GM19397 (cell line): ENCODE measurements around the gene MAGI1.
"Not testable (repeated sequence)": the region's sequence is repeated elsewhere in the genome, so short reads cannot be mapped to it uniquely, and the experiment has no call there.

Source experiments
- ATAC-seq: cut with Tn5 transposase; IDR thresholded peaks from one replicate; pipeline ENCODE4 v1.9.1; 2021; ENCODE audit warnings: mild to moderate bottlenecking, moderate library complexity; ENCODE audit not compliant: unreplicated experiment

MAGI1 gene

GRCh38 chr3:66041116-66041515 lies 2.4 kb upstream of the MAGI1 start:
- ATAC-seq, result no peak

- ATAC-seq, result no peak
Observed at GRCh38 chr3:66039590-66039887, 821 bp upstream of the MAGI1 start.

GRCh38 chr3:66038384-66038725 lies 363 bp downstream of the MAGI1 start:
- ATAC-seq, result no peak

GRCh38 chr3:66037986-66038369 lies 740 bp downstream of the MAGI1 start:
- ATAC-seq, result no peak

DNA sequence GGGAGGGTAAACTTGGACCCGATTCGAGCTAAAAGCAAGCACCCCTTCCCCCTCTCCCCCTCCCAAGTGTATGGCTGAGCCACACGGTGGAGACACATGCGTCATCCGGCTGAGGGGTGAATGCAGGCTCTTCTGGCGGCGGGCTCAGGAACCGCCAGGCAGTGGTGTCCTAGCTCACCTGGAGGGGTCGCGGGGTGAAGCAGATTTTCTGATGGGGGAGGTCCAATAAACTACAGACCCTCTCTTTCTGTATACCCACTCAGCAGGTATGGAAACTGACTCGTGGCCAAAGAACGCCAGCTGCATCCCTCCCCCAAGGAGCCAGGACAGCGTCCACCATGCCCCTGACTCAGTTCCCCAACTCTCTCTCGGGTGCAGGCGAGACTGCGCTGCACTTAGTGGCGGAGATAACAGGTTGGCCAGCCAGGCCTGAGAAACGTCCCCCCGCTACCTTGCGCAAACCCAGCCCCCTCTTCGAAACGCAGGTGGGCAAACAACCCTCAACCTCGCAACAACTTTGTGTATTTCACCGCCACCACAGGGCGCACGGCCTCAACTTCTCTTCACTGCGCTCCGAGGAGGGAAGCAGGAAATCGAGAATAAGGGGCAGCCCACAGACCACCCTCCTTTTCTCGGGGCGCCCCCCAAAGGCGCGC lies 1.3 kb downstream of the MAGI1 start:
- ATAC-seq, result no peak

- no peak for ATAC-seq
Observed at GRCh38 chr3:66036586-66037148, 2.1 kb downstream of the MAGI1 start.

DNA sequence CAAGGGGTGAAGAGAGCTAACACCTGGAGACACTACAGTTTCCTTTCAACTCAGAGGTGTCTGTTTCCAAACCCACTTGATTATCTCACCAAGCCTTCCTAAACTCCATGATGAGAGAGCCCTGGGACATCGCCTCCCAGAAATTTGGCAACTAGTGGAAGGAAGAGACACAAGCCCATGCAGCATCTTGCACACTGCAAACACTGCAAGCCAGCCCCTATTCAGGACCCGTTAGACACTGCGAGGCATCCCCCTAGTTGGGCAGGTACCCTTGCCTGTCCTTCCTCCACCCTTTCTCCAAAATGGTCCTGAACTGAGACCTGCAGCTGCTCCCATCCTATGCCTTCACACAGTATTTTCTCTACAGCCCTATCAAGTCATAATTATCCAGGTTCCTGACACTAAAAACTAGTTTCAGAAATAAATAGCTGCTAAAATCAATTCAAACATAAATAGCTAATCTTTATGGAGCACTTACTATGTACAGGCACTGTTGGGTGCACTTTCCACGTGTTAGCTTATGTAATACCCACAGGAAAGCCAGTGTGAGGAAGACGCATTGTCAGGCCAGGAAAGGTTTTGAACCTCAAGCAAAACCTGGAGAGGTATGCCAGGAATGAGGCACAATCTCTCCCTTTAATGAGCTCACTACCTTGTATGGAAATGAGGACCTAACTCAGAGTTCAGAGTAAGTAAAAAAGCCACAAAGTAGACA lies 2.8 kb downstream of the MAGI1 start:
- no peak for ATAC-seq

GRCh38 chr3:66033241-66034138 lies 5.2 kb downstream of the MAGI1 start:
- ATAC-seq, result no peak

- ATAC-seq, result no peak
Observed at GRCh38 chr3:66031102-66031698, 7.5 kb downstream of the MAGI1 start.

- no peak for ATAC-seq
Observed at GRCh38 chr3:66029443-66029842, 9.3 kb downstream of the MAGI1 start.

DNA sequence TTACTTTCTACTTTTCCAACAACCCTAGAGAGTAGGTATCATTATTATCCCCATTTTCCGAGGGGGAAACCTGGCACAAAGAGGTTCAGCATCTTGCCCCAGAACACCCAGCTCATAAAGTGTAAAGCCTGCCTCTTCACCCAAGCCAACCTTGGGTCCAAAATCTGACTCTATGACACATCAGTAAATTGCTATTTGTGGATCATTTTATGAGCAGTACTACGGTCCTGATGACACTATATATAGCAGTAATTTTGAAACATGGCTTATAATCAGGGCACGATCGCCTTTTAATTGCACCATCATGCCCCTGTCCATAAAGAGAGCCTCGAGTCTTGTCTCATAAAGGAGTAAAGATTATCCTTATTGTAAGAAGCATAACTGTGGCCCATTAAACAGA lies 9.7 kb downstream of the MAGI1 start:
- ATAC-seq, result no peak

DNA sequence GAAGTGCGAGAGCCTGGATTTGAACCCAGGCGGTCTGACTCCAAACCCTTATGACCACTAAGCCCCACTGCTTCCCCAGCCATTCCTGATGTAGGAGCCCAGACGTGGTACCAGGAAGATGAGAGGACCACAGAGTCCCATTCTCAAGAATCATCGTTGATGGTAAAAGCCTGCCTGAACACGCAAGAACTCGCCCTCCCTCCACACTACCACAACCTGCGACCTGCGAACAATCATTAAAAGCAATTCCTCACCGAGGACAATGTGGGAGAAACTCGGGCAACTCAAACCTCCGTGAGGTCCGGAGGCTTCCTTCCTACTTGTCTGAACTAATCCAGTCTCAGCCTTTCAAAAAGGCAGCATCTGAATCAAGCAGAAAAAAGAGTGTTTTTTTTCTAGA lies 10.3 kb downstream of the MAGI1 start:
- ATAC-seq, result no peak

DNA sequence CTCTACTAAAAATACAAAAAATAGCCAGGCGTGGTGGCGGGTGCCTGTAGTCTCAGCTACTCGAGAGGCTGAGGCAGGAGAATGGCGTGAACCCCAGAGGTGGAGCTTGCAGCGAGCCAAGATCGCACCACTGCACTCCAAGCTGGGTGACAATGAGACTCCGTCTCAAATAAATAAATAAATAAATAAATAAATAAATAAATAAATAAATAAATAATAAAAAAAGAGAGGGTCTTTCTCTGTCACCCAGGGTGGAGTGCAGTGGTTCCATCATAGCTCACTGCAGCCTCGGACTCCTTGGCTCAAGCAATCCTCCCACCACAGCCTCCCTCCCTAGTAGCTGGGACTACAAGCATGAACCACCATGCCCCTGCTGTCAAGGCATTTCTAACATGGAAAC lies 11.6 kb downstream of the MAGI1 start:
- not testable (repeated sequence) for ATAC-seq

GRCh38 chr3:66023738-66024385 lies 14.9 kb downstream of the MAGI1 start:
- no peak for ATAC-seq

DNA sequence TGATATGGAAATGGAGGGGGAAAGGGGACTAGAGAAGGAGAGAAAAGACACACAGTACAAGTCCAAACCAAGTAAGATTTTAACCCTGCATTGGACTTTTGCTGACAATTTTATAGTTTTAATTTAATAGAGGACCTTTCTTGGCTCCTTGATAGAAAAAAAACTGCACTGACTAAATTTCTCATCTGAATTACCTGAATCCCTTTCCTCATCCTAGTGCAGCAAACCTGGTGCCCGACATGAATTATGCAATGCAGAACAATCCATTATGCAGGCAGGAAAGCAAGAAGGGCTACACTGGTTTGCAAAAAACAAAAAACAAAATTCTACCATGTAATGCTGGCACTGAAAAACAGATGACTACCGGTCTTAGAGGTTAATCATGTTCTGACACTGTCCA lies 15.5 kb downstream of the MAGI1 start:
- ATAC-seq, result no peak

DNA sequence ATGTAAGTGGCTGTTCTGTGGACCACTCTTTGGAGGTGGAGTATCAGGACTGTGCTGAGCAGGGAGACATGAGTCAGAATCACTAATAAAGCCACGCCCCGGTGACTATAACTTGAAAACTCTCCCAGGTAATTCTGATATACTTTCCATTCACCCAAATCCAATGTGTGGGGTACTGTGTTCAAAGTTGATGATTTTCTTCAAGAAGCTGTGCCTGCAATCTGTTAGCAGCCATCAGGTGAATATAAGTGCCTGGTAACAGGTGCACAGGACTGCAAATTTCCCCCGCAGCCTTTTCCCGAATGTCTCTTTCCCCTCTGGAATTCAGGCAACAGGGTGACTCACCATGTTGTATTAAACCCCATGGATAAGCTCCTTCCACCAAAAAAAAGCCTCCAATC lies 17.0 kb downstream of the MAGI1 start:
- no peak for ATAC-seq

GRCh38 chr3:66019896-66020295 lies 18.8 kb downstream of the MAGI1 start:
- ATAC-seq, result no peak

DNA sequence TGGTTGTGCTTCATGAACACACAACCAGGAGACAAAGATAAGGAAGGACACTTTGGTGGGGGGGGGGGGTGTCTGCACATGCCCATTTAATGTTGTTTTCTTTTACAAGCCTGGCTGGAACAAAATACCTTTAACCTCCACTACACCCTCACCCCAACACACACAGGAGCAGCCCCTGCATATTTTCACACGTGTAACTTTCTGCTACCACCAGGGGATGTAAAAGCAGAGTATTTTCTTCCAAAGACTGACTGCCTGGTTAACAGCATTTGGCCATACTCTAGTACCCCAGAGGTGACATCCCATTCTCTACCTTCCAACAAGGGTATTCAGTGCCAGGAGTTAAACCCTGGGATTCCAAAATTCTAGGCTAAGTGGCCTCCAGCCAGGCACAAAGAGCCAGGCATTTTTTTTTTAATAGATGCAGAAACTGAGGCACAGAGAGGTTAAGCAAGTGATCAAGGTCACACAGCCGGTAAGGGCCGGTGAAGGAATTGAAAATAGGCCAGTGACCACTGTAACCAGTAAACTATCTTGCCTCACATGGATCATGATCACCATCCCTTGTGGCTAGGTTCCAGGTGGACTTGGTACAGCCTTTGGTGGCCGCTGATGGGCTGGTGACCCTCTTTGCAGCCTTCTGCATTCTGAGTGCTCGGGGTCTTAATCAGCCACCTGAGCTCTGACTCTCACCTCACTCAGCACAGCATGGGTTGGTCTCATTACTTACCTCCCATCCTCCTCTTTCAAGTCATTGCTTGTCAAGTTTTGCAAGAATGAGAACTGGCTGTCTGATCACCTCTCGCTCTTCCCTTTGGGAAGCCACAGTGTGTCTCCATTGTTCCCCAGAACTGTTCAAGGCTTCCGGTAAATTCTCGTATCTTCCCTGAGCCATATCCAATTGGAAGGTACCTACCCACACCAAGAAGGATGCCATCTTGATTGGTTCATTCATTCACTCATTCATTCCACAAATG lies 20.4 kb downstream of the MAGI1 start:
- no peak for ATAC-seq

DNA sequence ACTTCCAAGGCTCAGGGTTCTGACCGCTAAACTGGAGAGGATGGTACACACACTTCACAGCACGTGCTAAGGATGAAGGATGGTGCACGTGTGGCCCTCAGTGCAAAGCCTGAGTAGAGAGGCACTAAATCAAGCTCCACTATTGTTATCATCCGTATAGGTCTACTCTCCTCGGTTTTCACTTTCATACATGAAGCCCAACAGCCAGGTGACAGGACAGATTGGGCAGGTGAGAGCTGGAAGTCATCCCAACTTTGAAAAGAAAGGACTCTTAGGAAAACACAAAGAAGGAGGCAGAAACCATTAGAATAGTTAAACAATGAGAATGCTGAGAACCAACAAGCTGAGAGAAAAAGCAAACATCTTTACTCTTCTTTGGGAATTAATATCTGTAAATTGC lies 21.1 kb downstream of the MAGI1 start:
- no peak for ATAC-seq

- ATAC-seq, result no peak
Observed at GRCh38 chr3:66017084-66017483, 21.6 kb downstream of the MAGI1 start.
